ENCODE data around the gene PLCD1.

The PLCD1 gene

GRCh38 chr3:37967260-37967881, 62.1 kb downstream of the PLCD1 start:
- Mint-ChIP-seq H3K9me3 (no peaks in the 10 kb centered on the region), H3K36me3 (ENCODE audit: low read depth) (no peaks in the 10 kb centered on the region), H3K4me3 (no peak overlapping the region), H3K4me1 (ENCODE audit: low read depth) (peaks cover 5% of the 10 kb centered on the region), H3K27ac (no peak overlapping the region), H3K27me3 (no peaks in the 10 kb centered on the region)
- DNase-seq: peak; percentile 71

- DNase-seq: no peak
- Mint-ChIP-seq H3K36me3 (ENCODE audit: low read depth) (no peaks in the 10 kb centered on the region), H3K4me1 (ENCODE audit: low read depth) (peaks cover 5% of the 10 kb centered on the region), H3K9me3 (no peaks in the 10 kb centered on the region), H3K27me3 (no peaks in the 10 kb centered on the region), H3K27ac (no peak overlapping the region), H3K4me3 (no peak overlapping the region)
Observed at GRCh38 chr3:37964716-37965115, 64.7 kb downstream of the PLCD1 start.

GRCh38 chr3:37964146-37964545, 65.3 kb downstream of the PLCD1 start:
- Mint-ChIP-seq H3K9me3 (no peaks in the 10 kb centered on the region), H3K4me1 (ENCODE audit: low read depth) (peaks cover 5% of the 10 kb centered on the region), H3K36me3 (ENCODE audit: low read depth) (no peaks in the 10 kb centered on the region), H3K4me3 (no peak overlapping the region), H3K27me3 (no peaks in the 10 kb centered on the region), H3K27ac (no peak overlapping the region)
- DNase-seq: no peak

- Mint-ChIP-seq H3K9me3 (no peaks in the 10 kb centered on the region), H3K36me3 (ENCODE audit: low read depth) (no peaks in the 10 kb centered on the region), H3K27ac (no peak overlapping the region), H3K27me3 (no peaks in the 10 kb centered on the region), H3K4me3 (no peak overlapping the region), H3K4me1 (ENCODE audit: low read depth) (peaks cover 5% of the 10 kb centered on the region)
- no peak for DNase-seq
Observed at GRCh38 chr3:37963635-37964034, 65.8 kb downstream of the PLCD1 start.

GRCh38 chr3:37963016-37963415, 66.4 kb downstream of the PLCD1 start:
- Mint-ChIP-seq H3K27me3 (no peaks in the 10 kb centered on the region), H3K9me3 (no peaks in the 10 kb centered on the region), H3K4me3 (no peak overlapping the region), H3K27ac (no peak overlapping the region), H3K4me1 (ENCODE audit: low read depth) (peaks cover 5% of the 10 kb centered on the region), H3K36me3 (ENCODE audit: low read depth) (no peaks in the 10 kb centered on the region)
- no peak for DNase-seq

GRCh38 chr3:37961622-37962431, 67.6 kb downstream of the PLCD1 start:
- Mint-ChIP-seq H3K36me3 (ENCODE audit: low read depth) (no peaks in the 10 kb centered on the region), H3K4me3 (no peak overlapping the region)
- DNase-seq: no peak

GRCh38 chr3:37957539-37957936, 71.9 kb downstream of the PLCD1 start:
- peak overlapping the region; percentile 89 for H3K27ac Mint-ChIP-seq
- H3K36me3 Mint-ChIP-seq (ENCODE audit: low read depth): no peaks in the 10 kb centered on the region
- no peak overlapping the region for H3K4me3 Mint-ChIP-seq
- H3K4me1 Mint-ChIP-seq (ENCODE audit: low read depth): peaks cover 22% of the 10 kb centered on the region
- no peak for DNase-seq
- peaks cover under 1% of the 10 kb centered on the region for H3K9me3 Mint-ChIP-seq
- H3K27me3 Mint-ChIP-seq: no peaks in the 10 kb centered on the region

More at GRCh38 chr3:37961622-37962431, 67.6 kb downstream of the PLCD1 start:
- H3K27ac Mint-ChIP-seq: no peak overlapping the region
- H3K27me3 Mint-ChIP-seq: no peaks in the 10 kb centered on the region
- peaks cover 15% of the 10 kb centered on the region for H3K4me1 Mint-ChIP-seq (ENCODE audit: low read depth)
- no peaks in the 10 kb centered on the region for H3K9me3 Mint-ChIP-seq

Data from activated T-cell treated with anti-CD3 and anti-CD28 coated beads, Interleukin-2, amount 50 U/mL, for 24 hours (primary cell).